ENCODE results near the gene DIAPH3.

The DIAPH3 gene

GRCh38 chr13:59946944-59947343, 216.8 kb downstream of the DIAPH3 start:
- DNase-seq, result no peak

- no peak for DNase-seq
Observed at GRCh38 chr13:59931621-59932020, 232.1 kb downstream of the DIAPH3 start.

- DNase-seq, result no peak
Observed at GRCh38 chr13:59924256-59924655, 239.5 kb downstream of the DIAPH3 start.

- DNase-seq, result no peak
Observed at GRCh38 chr13:59915252-59915651, 248.5 kb downstream of the DIAPH3 start.

- DNase-seq, result no peak
Observed at GRCh38 chr13:59914556-59914955, 249.2 kb downstream of the DIAPH3 start.

GRCh38 chr13:59906413-59907049, 257.2 kb downstream of the DIAPH3 start:
- DNase-seq, result peak; percentile 35

- DNase-seq, result no peak
Observed at GRCh38 chr13:59901191-59901590, 262.5 kb downstream of the DIAPH3 start.

GRCh38 chr13:59898066-59898465, 265.7 kb downstream of the DIAPH3 start:
- DNase-seq, result no peak

GRCh38 chr13:59893266-59893665, 270.5 kb downstream of the DIAPH3 start:
- DNase-seq, result no peak

- no peak for DNase-seq
Observed at GRCh38 chr13:59891053-59891452, 272.7 kb downstream of the DIAPH3 start.

- no peak for DNase-seq
Observed at GRCh38 chr13:59890054-59890453, 273.7 kb downstream of the DIAPH3 start.

- no peak for DNase-seq
Observed at GRCh38 chr13:59888408-59888807, 275.3 kb downstream of the DIAPH3 start.

GRCh38 chr13:59885076-59885475, 278.7 kb downstream of the DIAPH3 start:
- DNase-seq, result no peak

- DNase-seq, result no peak
Observed at GRCh38 chr13:59883885-59884284, 279.8 kb downstream of the DIAPH3 start.

GRCh38 chr13:59880468-59880867, 283.3 kb downstream of the DIAPH3 start:
- no peak for DNase-seq

- DNase-seq, result no peak
Observed at GRCh38 chr13:59879281-59879680, 284.4 kb downstream of the DIAPH3 start.

- DNase-seq, result no peak
Observed at GRCh38 chr13:59877933-59878332, 285.8 kb downstream of the DIAPH3 start.

- DNase-seq, result no peak
Observed at GRCh38 chr13:59874973-59875372, 288.8 kb downstream of the DIAPH3 start.

GRCh38 chr13:59873856-59874255, 289.9 kb downstream of the DIAPH3 start:
- DNase-seq, result no peak

- no peak for DNase-seq
Observed at GRCh38 chr13:59873309-59873708, 290.4 kb downstream of the DIAPH3 start.

GRCh38 chr13:59867867-59868266, 295.9 kb downstream of the DIAPH3 start:
- DNase-seq, result no peak

GRCh38 chr13:59865398-59865797, 298.3 kb downstream of the DIAPH3 start:
- DNase-seq, result no peak

GRCh38 chr13:59863621-59864020, 300.1 kb downstream of the DIAPH3 start:
- no peak for DNase-seq

- DNase-seq, result no peak
Observed at GRCh38 chr13:59861676-59862075, 302.1 kb downstream of the DIAPH3 start.

GRCh38 chr13:59856281-59856810, 307.4 kb downstream of the DIAPH3 start:
- DNase-seq, result no peak
